ENCODE measurements around the gene SERPINA3.
"Not testable (repeated sequence)": the region's sequence is repeated elsewhere in the genome, so short reads cannot be mapped to it uniquely, and the experiment has no call there.

Gene SERPINA3

DNA sequence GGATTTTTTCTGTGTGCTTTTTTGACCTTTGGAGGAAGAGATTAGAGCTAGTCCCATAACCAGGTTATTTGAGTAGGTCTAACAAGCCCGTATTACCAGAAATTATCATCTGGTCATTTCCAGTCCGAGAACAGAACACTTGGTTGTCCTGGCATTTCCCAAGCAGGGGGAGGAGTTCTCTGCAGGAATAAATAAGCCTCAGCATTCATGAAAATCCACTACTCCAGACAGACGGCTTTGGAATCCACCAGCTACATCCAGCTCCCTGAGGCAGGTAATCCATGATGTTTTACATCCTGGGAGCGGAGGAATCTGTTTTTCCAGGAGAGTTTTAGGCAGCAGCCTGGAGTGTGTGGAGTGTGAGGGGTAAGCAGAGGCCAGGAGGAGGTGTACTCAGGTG, at the start of gene SERPINA3:
Gene SERPINA3, plus strand, starts transcription at position 218 of the 400 bp plus-strand sequence. CDS start 2,051 bp downstream, outside the sequence.
- DNase-seq (ENCODE audit: low spot score), result no peak

DNA sequence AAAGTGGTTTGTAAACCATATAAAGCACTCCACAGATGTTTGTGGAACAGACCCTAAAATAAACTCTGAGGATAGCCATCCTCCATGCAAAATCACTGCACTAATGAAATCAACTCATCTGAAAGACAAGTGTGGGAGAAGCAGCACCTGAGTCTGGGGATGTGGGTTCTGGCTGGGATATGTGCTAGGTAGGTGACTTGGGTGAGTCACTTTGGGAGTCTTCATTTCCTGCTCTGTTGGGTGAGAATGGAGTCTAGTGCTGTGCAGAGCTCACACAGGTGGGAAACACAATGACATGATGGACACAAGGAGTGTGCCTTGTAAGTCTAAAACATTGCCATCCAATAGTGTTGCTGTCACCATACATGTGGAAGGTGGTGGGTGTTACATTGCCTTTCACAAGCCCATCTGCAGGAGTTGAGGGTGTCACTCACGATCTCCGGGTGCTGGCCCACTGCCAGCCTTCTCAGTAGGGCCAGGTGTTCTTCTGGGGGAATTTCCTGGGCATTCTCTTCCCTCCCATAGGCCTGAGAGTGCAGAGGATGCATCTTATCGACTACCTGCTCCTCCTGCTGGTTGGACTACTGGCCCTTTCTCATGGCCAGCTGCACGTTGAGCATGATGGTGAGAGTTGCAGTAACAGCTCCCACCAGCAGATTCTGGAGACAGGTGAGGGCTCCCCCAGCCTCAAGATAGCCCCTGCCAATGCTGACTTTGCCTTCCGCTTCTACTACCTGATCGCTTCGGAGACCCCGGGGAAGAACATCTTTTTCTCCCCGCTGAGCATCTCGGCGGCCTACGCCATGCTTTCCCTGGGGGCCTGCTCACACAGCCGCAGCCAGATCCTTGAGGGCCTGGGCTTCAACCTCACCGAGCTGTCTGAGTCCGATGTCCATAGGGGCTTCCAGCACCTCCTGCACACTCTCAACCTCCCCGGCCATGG, 49.0 kb upstream of the SERPINA3 start:
- DNase-seq (ENCODE audit: low spot score), result no peak

DNA sequence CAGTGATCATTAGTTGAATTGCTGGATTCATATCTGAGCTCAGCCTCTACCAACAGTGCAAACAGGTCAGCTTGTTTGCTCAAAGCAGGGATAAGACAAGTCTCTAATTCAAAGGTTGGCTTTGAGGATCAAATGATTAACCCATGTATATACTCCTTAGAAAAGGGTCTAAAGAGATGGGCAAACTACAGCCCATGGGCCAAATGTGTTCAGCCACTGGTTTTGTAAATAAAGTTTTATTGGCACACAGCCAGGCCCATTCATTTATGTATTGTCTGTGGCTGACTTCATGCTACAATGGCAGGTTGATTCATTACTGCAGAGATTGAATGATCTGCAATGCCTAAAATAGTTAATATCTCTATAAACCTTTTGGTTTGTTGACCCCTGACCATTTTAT, 47.8 kb upstream of the SERPINA3 start:
- no peak for DNase-seq (ENCODE audit: low spot score)

DNA sequence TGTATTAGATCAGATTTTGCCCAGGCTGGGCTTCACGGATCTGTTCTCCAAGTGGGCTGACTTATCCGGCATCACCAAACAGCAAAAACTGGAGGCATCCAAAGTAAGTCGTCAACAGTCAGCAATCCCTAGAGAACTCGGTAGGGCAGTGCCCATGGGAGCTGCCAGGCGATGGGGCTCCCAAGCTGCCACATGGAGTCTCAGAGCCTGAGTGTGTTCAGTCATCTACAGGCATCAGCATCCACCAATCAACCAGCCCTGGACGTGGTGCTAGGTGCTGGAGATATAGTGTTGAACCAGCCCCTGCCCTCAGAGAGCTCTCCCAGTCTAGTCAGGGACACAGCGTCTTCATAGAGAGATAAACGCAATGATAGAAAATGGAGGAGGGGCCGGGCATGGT, 44.0 kb upstream of the SERPINA3 start:
- no peak for DNase-seq (ENCODE audit: low spot score)

DNA sequence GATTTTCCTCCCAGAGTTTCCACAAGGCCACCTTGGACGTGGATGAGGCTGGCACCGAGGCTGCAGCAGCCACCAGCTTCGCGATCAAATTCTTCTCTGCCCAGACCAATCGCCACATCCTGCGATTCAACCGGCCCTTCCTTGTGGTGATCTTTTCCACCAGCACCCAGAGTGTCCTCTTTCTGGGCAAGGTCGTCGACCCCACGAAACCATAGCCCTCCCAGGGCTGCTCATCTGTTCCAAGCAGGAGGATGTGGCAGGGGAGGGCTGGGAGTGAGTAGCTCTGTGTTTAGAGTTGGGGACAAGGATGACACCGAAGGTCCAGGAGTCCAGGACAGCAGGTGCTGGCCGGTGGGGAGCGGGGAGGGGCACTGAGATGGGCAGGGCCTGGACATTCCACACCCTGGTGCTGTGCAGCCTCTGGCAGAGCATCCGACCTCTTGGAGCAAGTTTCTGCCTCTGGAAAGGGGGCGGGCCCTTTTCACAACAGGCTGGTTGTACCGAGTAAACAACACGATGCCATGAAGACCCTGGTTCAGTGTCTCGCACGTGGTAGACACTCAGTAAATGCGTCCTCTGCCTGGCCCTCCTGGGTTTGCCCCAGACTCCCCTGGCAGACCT, 42.7 kb upstream of the SERPINA3 start:
- no peak for DNase-seq (ENCODE audit: low spot score)

DNA sequence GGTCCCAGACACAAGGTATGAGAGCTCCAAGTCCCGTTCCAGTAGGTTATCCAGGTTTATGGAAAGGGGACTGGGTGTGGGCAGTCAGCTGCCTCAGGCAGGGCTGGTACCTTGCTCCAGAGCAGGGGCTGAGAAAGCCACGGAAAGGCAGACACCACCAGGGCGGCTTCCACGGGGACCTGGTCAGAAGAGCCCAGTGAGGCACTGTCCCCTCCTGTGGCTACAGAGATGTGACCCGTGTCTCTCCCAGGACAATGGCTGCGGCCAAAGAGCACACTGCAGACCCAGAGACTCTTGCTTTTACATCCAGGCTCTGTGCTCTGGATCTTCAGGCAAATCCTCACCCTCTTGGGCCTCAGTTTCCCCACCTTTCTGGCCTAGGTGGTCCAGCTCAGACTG, 42.2 kb upstream of the SERPINA3 start:
- no peak for DNase-seq (ENCODE audit: low spot score)

DNA sequence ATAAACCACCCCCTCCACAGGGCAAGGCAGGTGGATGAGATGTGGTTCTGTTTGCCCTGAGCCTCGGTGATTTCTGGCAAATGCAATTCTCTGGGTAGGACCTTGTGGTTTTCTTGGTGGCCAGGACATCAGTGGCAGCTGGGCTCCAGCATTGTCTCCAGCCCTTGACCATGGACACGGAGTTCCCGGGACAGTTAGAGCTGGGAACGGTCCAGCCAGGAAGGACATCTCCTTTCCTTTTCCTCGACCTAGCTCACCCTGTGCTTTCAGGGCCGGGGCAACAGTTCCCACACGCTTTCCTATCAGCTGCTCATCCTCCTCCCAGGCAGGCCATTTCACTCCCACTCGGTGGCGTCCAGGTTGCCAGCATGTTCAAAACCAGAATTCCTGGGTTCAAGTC, 41.8 kb upstream of the SERPINA3 start:
- DNase-seq (ENCODE audit: low spot score), result no peak

DNA sequence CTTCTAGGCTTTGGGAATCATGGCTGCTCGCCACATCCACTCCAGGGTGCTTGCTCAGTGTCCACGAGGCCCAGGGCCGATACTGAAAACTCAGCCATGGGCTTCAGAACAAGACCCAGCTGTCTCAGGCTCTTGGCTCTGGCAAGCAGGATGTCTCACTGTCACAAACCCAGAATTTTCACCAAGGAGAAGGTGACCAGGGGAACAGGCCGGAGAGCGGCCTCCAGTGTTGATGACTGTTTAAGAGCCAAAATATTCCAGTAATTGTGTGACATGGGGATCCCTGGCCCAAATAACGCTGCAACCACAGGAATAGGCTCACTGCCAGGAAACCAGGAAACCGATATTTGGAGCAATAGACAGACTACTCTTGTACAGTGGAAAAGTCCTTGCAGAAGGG, 40.8 kb upstream of the SERPINA3 start:
- no peak for DNase-seq (ENCODE audit: low spot score)

DNA sequence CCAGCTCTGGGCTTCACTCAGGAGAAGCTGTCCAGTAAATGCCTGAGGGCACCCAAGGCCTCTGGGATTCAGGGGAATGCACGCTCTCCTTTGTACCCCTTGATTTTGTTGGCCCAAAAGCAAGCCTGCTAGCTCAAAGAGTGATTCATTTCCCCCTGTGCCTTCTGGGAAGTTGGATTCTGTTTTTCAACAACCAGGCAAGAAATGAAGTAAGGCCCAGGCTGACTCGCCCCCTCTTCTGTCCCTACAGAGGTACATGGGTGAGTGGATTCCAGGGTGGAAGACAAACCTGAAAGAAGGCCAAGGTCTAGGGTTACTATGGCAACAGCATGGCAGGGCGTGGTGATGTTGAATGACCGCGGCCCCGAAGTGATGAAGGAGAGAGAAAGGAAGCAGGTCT, 40.2 kb upstream of the SERPINA3 start:
- no peak for DNase-seq (ENCODE audit: low spot score)

DNA sequence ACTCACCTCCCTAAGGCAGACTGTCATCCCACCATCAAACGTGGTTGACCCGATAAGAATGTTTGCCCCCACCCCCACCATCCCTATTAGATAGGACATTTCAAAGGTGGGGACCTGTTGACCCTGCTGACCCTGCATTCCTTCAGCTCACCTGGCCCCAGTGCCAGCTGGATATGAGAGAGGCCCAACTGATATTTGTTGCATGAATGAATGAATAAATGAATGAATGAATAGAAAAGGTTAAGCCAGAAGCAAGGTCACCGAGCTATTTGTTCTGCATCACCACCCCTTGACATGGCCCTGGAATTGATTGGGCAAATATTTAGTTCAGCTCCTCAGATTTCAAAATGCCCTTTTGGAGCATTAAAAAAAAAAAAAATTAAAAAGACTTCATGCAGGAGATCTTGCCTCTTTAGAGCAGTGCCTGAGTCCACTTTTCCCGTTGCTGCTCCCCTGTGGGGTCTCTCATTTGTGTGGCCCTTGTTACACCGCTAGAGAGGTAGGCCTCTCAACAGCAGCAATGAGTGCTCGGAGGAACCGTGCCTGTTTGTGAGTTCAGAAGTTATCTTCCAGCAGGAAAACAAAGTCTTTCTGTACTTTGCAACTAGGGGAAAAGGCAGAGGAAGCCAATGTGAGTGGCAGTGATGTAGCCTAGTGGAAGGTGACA, 39.4 kb upstream of the SERPINA3 start:
- DNase-seq (ENCODE audit: low spot score), result no peak

DNA sequence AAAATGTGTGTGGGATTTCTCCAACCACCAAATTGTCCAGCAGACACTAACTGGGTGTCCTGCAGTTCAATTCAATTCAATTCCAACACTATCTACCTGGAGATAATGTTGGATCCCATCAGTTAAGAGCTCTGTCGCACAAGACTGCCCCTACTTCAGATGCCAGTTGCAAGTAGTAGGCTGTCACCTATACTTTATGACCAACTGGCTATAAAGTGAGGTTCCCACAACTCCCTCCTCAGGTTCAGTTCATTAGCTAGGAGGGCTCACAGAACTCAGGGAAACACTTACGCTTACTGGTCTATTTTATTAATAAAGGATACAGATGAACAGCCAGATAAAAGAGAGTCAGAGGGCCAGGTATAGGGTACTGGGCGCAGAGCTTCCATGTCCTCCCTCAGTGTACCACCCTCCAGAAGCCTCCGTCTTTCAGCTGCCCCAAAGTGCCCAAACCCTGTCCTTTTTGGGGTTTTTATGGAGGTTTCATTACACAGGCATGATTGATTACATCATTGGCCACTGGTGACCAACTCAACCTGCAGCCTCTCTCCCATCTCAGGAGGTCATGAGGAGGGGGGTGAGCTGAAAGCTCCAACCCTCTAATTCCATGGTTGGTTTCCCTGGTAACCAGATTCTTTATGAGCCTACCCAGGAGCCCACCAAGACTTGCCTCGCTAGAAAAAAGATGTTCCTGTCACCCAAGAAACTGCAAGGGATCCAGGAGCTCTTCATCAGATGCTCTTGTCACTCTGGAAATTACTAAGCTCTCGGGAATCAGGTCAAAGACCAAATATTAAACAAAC, 38.5 kb upstream of the SERPINA3 start:
- DNase-seq (ENCODE audit: low spot score), result no peak

DNA sequence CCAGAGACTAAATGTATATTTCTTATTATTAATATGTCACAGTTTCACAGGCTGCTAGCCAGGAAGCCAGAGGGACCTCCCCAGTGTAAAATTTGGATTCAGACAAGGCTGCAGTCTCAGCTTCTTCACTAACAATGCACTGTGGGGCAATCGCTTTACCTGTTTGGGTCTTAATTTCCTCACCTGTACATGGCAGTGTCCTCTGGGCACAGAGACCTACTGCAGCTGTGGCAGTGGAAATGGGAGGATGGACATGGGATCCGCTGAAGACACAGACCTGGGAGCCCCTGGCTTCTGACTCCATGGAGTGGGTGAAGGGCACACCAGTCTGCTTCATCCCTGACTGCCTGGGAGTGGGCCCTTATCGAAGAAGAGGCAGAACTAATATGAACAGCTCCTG, 37.9 kb upstream of the SERPINA3 start:
- no peak for DNase-seq (ENCODE audit: low spot score)

DNA sequence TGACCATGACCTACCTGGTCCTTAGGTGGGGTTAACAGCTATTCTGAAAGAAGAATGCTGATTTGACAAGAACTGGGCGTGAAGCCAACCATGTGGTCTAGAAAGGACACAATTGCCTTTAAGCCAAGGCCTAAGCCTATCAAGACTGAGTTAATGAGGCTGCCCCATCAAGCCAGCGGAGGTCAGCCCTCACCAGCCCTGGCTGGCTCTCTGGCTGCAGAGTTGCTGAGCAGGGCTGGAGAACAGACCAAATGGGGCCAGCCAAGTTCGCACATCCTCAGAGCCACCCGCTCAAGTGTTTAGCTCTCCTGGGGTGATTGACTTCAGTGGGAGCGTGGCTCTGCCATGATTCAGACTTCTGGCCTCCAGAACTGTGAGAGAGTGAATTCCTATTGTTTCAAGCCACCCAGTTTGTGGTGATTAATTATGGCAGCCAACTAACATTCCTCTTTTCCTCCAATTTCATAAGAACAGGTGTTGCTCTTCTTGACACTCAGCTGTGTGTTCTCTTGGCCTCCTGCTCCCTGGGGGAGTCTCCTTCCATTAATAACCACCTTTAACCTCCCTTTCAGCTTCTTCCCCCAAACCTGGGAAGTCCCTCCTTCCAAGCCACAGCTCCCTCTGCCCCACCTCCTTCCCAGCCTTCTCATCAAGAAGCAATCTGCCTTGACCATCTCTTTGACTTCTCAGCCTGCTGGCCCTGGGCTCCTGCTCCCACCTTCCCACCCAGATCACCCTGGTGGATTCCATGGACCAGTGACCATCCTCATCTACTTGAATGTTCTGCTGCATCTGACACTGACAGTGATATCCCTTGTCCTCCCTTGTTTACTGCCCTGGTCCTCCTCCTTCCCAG, 36.2 kb upstream of the SERPINA3 start:
- no peak for DNase-seq (ENCODE audit: low spot score)

DNA sequence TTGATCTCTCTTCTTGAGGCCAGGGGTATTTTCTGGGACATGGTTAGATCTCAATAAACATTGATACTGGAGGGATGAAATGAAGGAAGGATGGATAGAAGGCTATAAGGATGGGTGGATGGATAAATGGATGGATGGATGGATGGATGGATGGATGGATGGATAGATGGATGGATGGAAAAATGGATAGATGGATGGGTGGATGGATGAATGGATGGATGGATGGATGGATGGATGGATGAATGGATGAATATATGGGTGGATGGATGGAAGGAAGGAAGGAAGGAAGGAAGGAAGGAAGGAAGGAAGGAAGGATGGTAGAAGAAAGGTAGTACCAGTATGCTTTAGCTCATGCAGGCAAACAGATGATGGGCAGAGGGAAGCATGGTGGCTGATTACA, 34.7 kb upstream of the SERPINA3 start:
- DNase-seq (ENCODE audit: low spot score), result not testable (repeated sequence)

DNA sequence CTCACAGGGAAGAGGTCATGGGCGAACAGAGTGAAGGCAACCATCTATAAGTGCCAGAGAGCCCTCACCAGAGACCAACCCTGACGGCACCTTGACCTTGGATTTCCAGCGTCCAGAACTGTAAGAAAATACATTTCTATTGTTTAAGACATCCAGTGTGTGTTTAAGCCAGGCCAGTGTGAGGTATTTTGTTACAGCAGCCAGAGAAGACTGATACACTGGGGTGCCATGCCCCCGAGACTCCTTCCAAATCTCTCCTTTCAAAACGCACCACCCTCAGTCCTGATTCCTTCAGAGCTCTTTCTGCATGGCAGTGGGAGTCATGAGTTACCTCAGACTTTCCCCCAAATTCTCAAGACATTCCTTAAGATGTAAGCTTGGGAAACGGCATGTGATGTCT, 33.5 kb upstream of the SERPINA3 start:
- DNase-seq (ENCODE audit: low spot score), result no peak

DNA sequence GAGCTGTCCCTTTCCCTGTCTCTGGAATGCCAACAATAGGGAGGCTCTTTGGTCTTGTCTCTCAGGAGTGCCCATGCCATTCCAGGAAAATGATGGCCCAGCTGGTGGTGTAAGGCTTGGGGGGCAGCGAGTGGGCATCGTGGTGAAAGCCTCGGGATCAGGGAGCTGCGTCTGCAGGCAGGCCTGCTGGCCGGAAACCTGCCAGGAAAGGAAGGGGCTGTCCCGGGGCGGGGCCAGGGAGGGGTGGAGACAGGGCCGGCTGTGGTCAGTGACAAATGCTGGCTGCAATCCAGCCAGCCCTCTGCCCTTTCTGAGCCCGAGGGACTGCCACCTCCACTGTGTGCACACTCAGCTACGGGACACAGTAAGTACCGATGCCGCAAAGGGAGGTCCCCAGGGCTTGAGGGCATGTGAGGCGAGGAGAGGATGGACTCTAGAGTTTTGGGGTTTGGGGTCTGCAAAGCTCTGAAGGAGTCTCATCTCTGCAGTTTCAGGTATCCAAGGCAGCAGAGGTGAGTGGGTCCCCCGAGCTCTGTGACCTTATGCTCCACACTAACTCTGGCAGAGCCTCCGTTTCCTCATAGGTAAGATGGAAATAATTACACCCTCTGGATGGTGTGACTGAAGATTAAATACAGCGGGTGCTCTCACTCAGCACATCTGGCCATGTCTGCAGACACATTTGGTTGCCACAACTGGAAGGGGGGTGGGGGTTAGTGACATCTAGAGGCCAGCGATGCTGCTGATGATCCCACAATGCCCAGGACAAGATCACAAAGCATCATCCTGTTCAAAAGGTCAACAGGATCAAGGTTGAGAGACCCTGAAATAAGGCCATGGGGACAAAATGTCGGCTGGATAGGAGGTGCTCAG, 30.8 kb upstream of the SERPINA3 start, which contains the start of gene SERPINA5:
Gene SERPINA5, plus strand, starts transcription at position 300 of the 873 bp plus-strand sequence. CDS start 5,937 bp downstream, outside the sequence.
- no peak for DNase-seq (ENCODE audit: low spot score)

DNA sequence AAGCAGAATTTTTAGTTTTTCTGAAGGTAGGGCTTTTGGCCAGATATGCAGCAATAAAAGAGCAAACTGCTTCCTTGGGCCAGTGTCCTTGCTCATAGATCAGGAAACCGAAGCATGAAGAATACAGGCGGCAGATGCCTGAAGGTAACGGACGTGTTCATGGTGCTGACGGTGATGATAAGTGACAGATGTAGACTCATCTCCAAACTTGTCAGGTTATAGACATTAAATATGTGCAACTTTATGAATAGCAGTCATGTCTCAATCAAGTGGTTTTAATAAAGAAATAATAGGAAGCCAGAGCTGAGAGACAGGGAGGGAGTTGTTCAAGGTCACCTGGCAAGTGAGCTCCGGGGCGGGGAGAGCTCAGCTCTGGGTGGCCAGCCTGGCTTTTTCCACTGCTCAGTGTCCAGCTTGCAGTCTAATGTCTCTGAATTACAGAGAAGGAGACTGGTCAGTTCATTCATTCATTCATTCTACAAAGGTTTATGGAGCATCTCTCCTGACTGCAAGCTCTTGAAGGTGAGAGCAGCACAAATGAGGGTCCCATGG, 29.9 kb upstream of the SERPINA3 start:
- DNase-seq (ENCODE audit: low spot score), result no peak

DNA sequence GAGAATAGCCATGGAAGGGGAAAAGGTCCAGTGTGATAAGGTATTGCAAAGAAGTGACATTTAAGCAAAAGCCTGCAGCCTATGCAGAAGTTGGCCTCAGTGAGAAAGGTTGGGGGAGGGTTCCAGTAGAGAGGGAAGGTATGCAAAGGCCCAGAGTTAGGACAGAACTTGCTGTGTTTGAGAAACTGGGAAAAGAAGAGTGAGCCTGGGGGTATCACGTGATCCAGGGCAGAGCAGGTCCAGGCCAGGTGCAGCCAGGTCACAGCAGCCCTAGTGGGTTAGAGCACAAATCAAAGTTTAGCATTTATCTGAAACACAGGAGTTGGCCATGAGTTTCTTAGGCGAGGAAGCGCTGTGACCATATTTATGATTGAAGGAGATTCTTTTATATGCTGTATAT, 29.3 kb upstream of the SERPINA3 start:
- DNase-seq (ENCODE audit: low spot score), result no peak

DNA sequence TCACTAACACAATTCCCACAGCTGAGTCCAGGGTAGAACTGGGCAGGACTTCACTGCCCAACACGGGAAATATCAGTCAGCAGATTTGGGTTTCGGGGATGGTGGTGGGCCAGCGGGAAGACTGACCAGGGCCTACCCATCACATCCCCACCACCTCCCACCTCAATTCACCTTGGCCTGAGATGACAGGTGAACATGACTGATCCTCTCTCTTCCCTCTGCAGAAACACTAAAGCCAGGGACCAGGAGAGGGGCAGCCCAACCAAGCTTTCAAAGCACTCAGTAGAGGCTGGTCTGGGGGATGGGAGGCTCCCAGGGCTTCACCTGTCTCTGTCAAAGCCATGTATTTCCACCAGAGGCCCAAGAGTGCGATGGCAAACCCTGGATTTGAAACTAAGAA, 28.6 kb upstream of the SERPINA3 start:
- no peak for DNase-seq (ENCODE audit: low spot score)

Measured in hematopoietic multipotent progenitor cell treated with erythropoietin and hydrocortisone succinate and interleukin-3 and kit ligand, for 17 days (in vitro differentiated cells).